Activated B cell treated with CpG ODN at 0.5 μM for 24 hours (primary cell): Measurements from ENCODE around the gene CCNY. TPM values are rescaled to one million over a fixed set of nuclear protein-coding genes. Genes with fewer than 3 reads are reported as not detected.

ENCODE experiments used
- ATAC-seq: fragments of 200-7000 bp; cut with Tn5 transposase; one replicate; pipeline ENCODE4 v1.10.0; 2021; ENCODE audit warnings: low read depth, mild to moderate bottlenecking, moderate library complexity
- CTCF ChIA-PET: fragments of 350-600 bp; sonication (Branson Sonifier 250); formaldehyde crosslinking; loops from one replicate; lab custom pipeline; 2021; ENCODE audit warnings: antibody characterized with exemption; lab: Charles Lee
- POLR2A ChIA-PET: fragments of 350-600 bp; sonication (Branson Sonifier 250); formaldehyde crosslinking; loops from one replicate; lab custom pipeline; 2021; ENCODE audit warnings: antibody characterized with exemption; lab: Charles Lee
- DNase-seq: peaks from one replicate; pipeline ENCODE4 v3.0.0; 2022
- H3K27ac Mint-ChIP-seq: one replicate; pipeline ENCODE4 v1.8.0; 2020; ENCODE audit warnings: mixed read lengths
- H3K27me3 Mint-ChIP-seq: one replicate; pipeline ENCODE4 v1.8.0; 2021; ENCODE audit warnings: mixed read lengths
- H3K36me3 Mint-ChIP-seq: one replicate; pipeline ENCODE4 v1.8.0; 2021; ENCODE audit warnings: low read depth, mixed read lengths
- H3K4me1 Mint-ChIP-seq: one replicate; pipeline ENCODE4 v1.8.0; 2021; ENCODE audit warnings: mixed read lengths
- H3K4me3 Mint-ChIP-seq: one replicate; pipeline ENCODE4 v1.8.0; 2020; ENCODE audit warnings: mild to moderate bottlenecking, mixed read lengths
- H3K9me3 Mint-ChIP-seq: one replicate; pipeline ENCODE4 v1.8.0; 2020; ENCODE audit warnings: mixed read lengths
- intact Hi-C: fragments of 100-400 bp; cut with micrococcal nuclease; formaldehyde crosslinking; loops from one replicate; pipeline ENCODE4 v1.15.1; 2024
- total RNA-seq: library from RNA; stranded (reverse); gene quantifications from 2 replicates; pipeline ENCODE4 v1.2.3, GENCODE V29; 2022
- TF ChIP-seq, protein P1 (sequence below): fragments of 200-600 bp; IDR thresholded peaks from one replicate; pipeline ENCODE4 v1.8.0; 2022; ENCODE audit warnings: antibody characterized with exemption, mild to moderate bottlenecking

Gene CCNY
- total RNA-seq, 1 donor from 2014 or later = 69.2 TPM

- no peak overlapping the region for H3K27ac Mint-ChIP-seq
- DNase-seq = no peak
- H3K4me3 Mint-ChIP-seq = no peak overlapping the region
- ATAC-seq = no peak
- H3K9me3 Mint-ChIP-seq = no peaks in the 10 kb centered on the region
- intact Hi-C loops = no loop called here
- CTCF ChIA-PET = no interaction called here
- POLR2A ChIA-PET = no interaction called here
- H3K4me1 Mint-ChIP-seq = peaks cover 72% of the 10 kb centered on the region
- H3K27me3 Mint-ChIP-seq = no peaks in the 10 kb centered on the region
- H3K36me3 Mint-ChIP-seq = no peaks in the 10 kb centered on the region
- TF ChIP-seq, protein P1, sequence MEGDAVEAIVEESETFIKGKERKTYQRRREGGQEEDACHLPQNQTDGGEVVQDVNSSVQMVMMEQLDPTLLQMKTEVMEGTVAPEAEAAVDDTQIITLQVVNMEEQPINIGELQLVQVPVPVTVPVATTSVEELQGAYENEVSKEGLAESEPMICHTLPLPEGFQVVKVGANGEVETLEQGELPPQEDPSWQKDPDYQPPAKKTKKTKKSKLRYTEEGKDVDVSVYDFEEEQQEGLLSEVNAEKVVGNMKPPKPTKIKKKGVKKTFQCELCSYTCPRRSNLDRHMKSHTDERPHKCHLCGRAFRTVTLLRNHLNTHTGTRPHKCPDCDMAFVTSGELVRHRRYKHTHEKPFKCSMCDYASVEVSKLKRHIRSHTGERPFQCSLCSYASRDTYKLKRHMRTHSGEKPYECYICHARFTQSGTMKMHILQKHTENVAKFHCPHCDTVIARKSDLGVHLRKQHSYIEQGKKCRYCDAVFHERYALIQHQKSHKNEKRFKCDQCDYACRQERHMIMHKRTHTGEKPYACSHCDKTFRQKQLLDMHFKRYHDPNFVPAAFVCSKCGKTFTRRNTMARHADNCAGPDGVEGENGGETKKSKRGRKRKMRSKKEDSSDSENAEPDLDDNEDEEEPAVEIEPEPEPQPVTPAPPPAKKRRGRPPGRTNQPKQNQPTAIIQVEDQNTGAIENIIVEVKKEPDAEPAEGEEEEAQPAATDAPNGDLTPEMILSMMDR = no peak
Measured at GRCh38 chr10:35456153-35456720, 119.9 kb downstream of the CCNY start.

- no peaks in the 10 kb centered on the region for H3K36me3 Mint-ChIP-seq
- CTCF ChIA-PET = no interaction called here
- no peak overlapping the region for H3K27ac Mint-ChIP-seq
- intact Hi-C loops = no loop called here
- ATAC-seq = no peak
- no peaks in the 10 kb centered on the region for H3K27me3 Mint-ChIP-seq
- no peaks in the 10 kb centered on the region for H3K9me3 Mint-ChIP-seq
- TF ChIP-seq, protein P1 = no peak
- peaks cover 71% of the 10 kb centered on the region for H3K4me1 Mint-ChIP-seq
- POLR2A ChIA-PET = no interaction called here
- DNase-seq = no peak
- H3K4me3 Mint-ChIP-seq = no peak overlapping the region
Measured at GRCh38 chr10:35456784-35457183, 120.5 kb downstream of the CCNY start.

- peaks cover 65% of the 10 kb centered on the region for H3K4me1 Mint-ChIP-seq
Measured at GRCh38 chr10:35458500-35459448, 122.5 kb downstream of the CCNY start.

GRCh38 chr10:35459449-35459847 is 123.1 kb downstream of the CCNY start:
- no peak overlapping the region for H3K4me3 Mint-ChIP-seq
- intact Hi-C loops = no loop called here

More at GRCh38 chr10:35458500-35459448, 122.5 kb downstream of the CCNY start:
- no peak overlapping the region for H3K4me3 Mint-ChIP-seq
- no peak overlapping the region for H3K27ac Mint-ChIP-seq
- no peak for ATAC-seq
- intact Hi-C loops = no loop called here
- no peaks in the 10 kb centered on the region for H3K9me3 Mint-ChIP-seq
- ChIA-PET POLR2A (no interaction called here), CTCF (interaction anchor here (1.0 kb wide), 1 partner anchor 104 kb away, joined by 3 read pairs; no protein-coding TSS in a partner anchor)
- H3K36me3 Mint-ChIP-seq = no peaks in the 10 kb centered on the region
- TF ChIP-seq, protein P1 = no peak
- DNase-seq = no peak
- H3K27me3 Mint-ChIP-seq = no peaks in the 10 kb centered on the region

More at GRCh38 chr10:35459449-35459847, 123.1 kb downstream of the CCNY start:
- no peak overlapping the region for H3K27ac Mint-ChIP-seq
- ChIA-PET POLR2A (no interaction called here), CTCF (no interaction called here)
- H3K9me3 Mint-ChIP-seq = no peaks in the 10 kb centered on the region
- DNase-seq (no peak), ATAC-seq (no peak)
- peaks cover 61% of the 10 kb centered on the region for H3K4me1 Mint-ChIP-seq
- H3K27me3 Mint-ChIP-seq = no peaks in the 10 kb centered on the region
- TF ChIP-seq, protein P1 = no peak
- H3K36me3 Mint-ChIP-seq = no peaks in the 10 kb centered on the region
